Epithelial cell of proximal tubule (primary cell): ENCODE measurements around the gene MTFP1. TPM values are rescaled to one million over a fixed set of nuclear protein-coding genes. Genes with fewer than 3 reads are reported as not detected.
"Not testable (repeated sequence)": the region's sequence is repeated elsewhere in the genome, so short reads cannot be mapped to it uniquely, and the experiment has no call there.

Source experiments
- DNase-seq: peaks from one replicate; pipeline ENCODE4 v3.0.0-alpha.2; 2011; ENCODE audit warnings: low read depth
- H3K4me3 ChIP-seq: 2 replicates; pipeline ENCODE4 v1.5.1; 2011; ENCODE audit warnings: low read depth, mild to moderate bottlenecking, low read length
- CTCF ChIP-seq: conservative IDR thresholded peaks from 2 replicates; pipeline ENCODE4 v1.5.1; 2012; ENCODE audit warnings: low read depth, mild to moderate bottlenecking, low read length
- total RNA-seq: library from RNA; depleted of rRNA; stranded (reverse); fragments of >200 nt; gene quantifications from 2 replicates; pipeline ENCODE4 v1.2.3, GENCODE V29; 2015

The MTFP1 gene
- total RNA-seq, 1 donor from 2014 or later = 79.7 TPM

- peak; percentile 85 for TF ChIP-seq CTCF
- no peak overlapping the region for H3K4me3 ChIP-seq
- DNase-seq = no peak
Observed at GRCh38 chr22:30444632-30445437, 19.3 kb downstream of the MTFP1 start.

GRCh38 chr22:30445438-30446145, 20.0 kb downstream of the MTFP1 start:
- H3K4me3 ChIP-seq = no peak overlapping the region
- no peak for DNase-seq
- no peak for TF ChIP-seq CTCF

GRCh38 chr22:30447656-30448055, 22.1 kb downstream of the MTFP1 start:
- TF ChIP-seq CTCF = no peak
- H3K4me3 ChIP-seq = no peak overlapping the region
- no peak for DNase-seq

- not testable (repeated sequence) for DNase-seq, H3K4me3 ChIP-seq
Observed at GRCh38 chr22:30451488-30451887, 25.9 kb downstream of the MTFP1 start.

GRCh38 chr22:30452861-30453260, 27.3 kb downstream of the MTFP1 start:
- no peak overlapping the region for H3K4me3 ChIP-seq
- no peak for DNase-seq
- TF ChIP-seq CTCF = no peak

GRCh38 chr22:30453731-30454510, 28.4 kb downstream of the MTFP1 start:
- H3K4me3 ChIP-seq = no peak overlapping the region
- TF ChIP-seq CTCF = peak; percentile 36
- no peak for DNase-seq
